Activated CD4-positive, alpha-beta T cell treated with anti-CD3 and anti-CD28 coated beads, Interleukin-2, amount 10 ng/mL, durations not matched to agents 7 days and 5 days (primary cell): ENCODE data around the gene SMIM30. TPM values are rescaled to one million over a fixed set of nuclear protein-coding genes. Genes with fewer than 3 reads are reported as not detected.

Experiments
- total RNA-seq, 2 experiments: library from RNA; stranded (reverse); gene quantifications; one replicate each; pipeline ENCODE4 v1.2.3, GENCODE V29; 2021

Gene SMIM30
- total RNA-seq, 2 experiments from 2014 or later, result 15.5 to 23.0 TPM

Other genes with a start within 250 kb of the SMIM30 start
- gene GPR85, start 31.7 kb downstream of the SMIM30 start, total RNA-seq, result not detected